AG09309 (cell line): ENCODE results near the gene TCN1.
"Not testable (repeated sequence)": the region's sequence is repeated elsewhere in the genome, so short reads cannot be mapped to it uniquely, and the experiment has no call there.

Experiments used
- DNase-seq: peaks from one replicate; pipeline ENCODE4 v3.0.0-alpha.2; 2010; ENCODE audit warnings: low read depth
- H3K4me3 ChIP-seq: 2 replicates; pipeline ENCODE4 v1.5.1; 2011; ENCODE audit warnings: mild to moderate bottlenecking, low read depth, low read length, moderate library complexity; ENCODE audit not compliant: control insufficient read depth
- CTCF ChIP-seq: IDR thresholded peaks from 2 replicates; pipeline ENCODE4 v1.5.1; 2011; ENCODE audit warnings: mild to moderate bottlenecking, low read depth, low read length, inconsistent platforms; ENCODE audit not compliant: insufficient read depth, control insufficient read depth; ENCODE audit errors: missing control alignments

TCN1 gene

GRCh38 chr11:59829358-59829757 is 36.9 kb downstream of the TCN1 start:
- no peak overlapping the region for H3K4me3 ChIP-seq
- DNase-seq: no peak
- TF ChIP-seq CTCF: no peak

DNA sequence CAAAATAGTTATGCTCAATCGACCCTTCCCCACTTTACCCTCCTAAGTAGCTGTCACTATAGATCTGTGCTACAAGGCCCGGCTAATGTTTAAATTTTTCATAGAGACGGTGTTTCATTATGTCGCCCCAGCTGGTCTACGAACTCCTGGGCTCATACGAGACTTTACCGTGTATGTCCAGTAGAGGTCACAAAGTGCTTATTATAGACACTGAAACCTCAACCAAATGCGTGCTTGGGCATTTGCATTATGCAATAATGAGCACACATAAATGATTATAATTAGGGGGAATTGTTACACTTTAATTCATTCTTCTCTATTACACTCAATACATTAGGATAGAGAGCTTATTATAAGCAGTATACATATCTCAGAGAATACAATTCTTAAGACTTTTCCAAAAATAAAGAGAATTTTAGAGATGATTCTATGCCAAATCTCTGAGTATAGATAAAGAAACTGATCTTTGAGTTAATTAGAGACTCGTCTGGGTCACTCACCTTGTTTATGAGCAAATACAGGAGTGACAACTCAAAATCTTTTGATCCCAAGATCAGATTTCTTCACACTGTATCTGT is 43.2 kb downstream of the TCN1 start:
- peak; percentile 56 for TF ChIP-seq CTCF
- DNase-seq: peak; percentile 20
- H3K4me3 ChIP-seq: no peak overlapping the region

DNA sequence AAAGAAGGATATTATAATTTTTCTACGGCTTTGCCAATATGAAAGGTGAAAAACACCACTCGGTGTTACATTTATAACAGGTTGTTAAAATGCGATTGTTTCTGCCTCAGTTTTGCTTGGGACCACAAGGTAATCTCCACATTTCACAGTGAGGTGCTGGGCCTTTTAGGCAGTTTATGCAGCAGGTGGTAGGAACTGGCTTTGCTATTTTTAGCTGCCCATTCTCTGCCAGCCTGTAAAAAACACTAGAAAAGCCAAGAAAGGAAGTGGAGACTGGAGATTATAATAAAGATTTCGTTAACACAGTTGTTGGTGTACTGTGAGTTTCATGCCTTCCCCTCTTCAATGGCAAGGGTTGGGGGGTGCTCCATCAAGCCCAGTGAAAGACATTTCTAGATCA is 47.7 kb downstream of the TCN1 start:
- DNase-seq: no peak
- TF ChIP-seq CTCF: no peak
- no peak overlapping the region for H3K4me3 ChIP-seq

DNA sequence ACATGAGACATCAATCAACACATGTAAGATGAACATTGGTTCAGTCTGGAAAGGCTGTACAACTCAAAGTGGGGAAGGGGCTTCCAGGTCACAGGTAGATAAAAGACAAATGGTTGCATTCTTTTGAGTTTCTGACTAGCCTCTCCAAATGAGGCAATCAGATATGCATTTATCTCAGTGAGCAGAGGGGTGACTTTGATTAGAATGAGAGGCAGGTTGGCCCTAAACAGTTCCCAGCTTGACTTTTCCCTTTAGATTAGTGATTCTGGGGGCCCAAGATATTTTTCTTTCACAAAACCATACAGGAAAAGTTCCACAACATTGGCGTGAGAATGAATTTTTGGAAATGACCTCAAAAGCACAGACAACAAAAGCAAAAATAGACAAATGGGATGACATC is 49.9 kb downstream of the TCN1 start:
- DNase-seq, H3K4me3 ChIP-seq: not testable (repeated sequence)

- no peak for TF ChIP-seq CTCF
- H3K4me3 ChIP-seq: no peak overlapping the region
- no peak for DNase-seq
Observed at GRCh38 chr11:59815754-59816153, 50.5 kb downstream of the TCN1 start.

GRCh38 chr11:59814021-59814420 is 52.3 kb downstream of the TCN1 start:
- no peak overlapping the region for H3K4me3 ChIP-seq
- TF ChIP-seq CTCF: no peak
- no peak for DNase-seq

DNA sequence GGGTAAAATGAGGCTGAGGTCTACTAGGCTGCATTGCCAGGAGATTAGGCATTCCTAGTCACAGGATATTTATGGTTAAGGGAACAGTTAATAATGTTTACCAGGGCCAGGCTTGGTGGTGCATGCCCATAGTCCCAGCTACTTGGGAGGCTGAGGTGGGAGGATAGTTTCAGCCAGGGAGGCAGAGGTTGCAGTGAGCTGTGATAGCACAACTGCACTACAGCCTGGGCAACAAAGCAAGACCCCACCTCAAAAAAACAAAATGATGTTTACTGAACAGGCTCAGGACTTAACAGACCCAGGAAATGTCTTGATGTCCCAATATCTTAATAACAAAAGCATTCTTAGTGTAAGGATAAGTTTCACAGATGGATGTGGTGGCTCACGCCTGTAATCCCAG is 52.9 kb downstream of the TCN1 start:
- DNase-seq: no peak
- TF ChIP-seq CTCF: no peak
- no peak overlapping the region for H3K4me3 ChIP-seq
